ENCODE measurements around the gene OSBPL3.

DNA sequence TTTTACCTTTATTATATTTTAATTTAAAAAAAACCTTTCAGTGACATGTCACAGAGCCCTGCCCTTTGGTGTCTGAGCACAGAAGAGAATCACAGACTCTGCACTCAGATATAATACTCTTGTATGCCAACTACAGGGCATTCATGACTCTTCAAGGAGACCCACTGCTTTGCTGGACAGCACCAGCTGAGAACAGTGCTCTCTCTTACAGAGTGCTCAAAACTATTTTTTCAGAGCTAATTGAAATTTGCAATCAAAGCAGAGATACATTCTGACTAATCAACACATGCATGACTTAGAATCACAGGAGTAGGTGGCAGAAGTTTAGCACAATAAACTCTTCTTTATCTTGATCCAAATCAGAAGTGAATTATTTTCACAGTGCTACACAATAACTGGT is 99.1 kb downstream of the OSBPL3 start:
- TF ChIP-seq, protein P1, sequence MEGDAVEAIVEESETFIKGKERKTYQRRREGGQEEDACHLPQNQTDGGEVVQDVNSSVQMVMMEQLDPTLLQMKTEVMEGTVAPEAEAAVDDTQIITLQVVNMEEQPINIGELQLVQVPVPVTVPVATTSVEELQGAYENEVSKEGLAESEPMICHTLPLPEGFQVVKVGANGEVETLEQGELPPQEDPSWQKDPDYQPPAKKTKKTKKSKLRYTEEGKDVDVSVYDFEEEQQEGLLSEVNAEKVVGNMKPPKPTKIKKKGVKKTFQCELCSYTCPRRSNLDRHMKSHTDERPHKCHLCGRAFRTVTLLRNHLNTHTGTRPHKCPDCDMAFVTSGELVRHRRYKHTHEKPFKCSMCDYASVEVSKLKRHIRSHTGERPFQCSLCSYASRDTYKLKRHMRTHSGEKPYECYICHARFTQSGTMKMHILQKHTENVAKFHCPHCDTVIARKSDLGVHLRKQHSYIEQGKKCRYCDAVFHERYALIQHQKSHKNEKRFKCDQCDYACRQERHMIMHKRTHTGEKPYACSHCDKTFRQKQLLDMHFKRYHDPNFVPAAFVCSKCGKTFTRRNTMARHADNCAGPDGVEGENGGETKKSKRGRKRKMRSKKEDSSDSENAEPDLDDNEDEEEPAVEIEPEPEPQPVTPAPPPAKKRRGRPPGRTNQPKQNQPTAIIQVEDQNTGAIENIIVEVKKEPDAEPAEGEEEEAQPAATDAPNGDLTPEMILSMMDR (IDR thresholded peaks at IDR 0.05) = no peak
- no peak for TF ChIP-seq POLR2A (IDR thresholded peaks at IDR 0.05)

Measured in heart left ventricle (tissue), 13 donors.